ENCODE data around the gene LMAN2L. TPM values are rescaled to one million over a fixed set of nuclear protein-coding genes. Genes with fewer than 3 reads are reported as not detected.

Gene LMAN2L
- total RNA-seq, 1 donor from 2014 or later = 14.0 TPM

DNA sequence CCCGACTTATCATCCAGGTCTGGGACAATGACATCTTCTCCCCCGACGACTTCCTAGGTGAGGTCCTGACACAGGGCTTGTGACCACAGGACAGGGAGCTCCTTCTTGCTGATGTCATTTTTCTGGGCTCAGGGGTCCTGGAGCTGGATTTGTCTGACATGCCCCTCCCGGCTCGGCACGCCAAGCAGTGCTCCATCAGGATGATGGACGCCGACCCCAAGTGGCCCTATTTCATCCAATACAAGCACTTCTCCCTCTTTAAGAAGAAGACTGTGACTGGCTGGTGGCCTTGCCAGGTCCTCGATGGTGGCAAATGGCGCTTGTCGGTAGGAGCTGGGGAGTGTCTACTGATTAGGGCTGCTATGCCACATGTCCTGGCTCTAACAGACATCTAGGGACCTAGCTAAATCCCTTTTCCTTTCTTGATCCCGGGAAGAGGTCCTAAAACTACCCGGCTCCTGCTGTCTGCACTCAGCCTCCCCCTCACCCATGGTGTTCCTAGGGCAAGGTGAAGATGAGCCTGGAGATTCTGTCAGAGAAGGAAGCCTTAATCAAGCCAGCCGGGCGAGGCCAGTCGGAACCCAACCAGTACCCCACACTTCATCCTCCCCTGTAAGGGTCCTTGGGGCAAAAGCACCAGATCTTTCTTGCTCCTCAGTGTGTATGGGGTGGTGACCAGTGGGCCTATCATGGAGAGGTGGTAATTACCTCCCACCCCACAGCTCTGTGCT, 36.7 kb downstream of the LMAN2L start:
- Mint-ChIP-seq H3K27me3 (ENCODE audit: unreplicated experiment) (peaks cover 2% of the 10 kb centered on the region), H3K27ac (ENCODE audit: unreplicated experiment) (no peak overlapping the region), H3K4me3 (ENCODE audit: unreplicated experiment) (no peak overlapping the region)

DNA sequence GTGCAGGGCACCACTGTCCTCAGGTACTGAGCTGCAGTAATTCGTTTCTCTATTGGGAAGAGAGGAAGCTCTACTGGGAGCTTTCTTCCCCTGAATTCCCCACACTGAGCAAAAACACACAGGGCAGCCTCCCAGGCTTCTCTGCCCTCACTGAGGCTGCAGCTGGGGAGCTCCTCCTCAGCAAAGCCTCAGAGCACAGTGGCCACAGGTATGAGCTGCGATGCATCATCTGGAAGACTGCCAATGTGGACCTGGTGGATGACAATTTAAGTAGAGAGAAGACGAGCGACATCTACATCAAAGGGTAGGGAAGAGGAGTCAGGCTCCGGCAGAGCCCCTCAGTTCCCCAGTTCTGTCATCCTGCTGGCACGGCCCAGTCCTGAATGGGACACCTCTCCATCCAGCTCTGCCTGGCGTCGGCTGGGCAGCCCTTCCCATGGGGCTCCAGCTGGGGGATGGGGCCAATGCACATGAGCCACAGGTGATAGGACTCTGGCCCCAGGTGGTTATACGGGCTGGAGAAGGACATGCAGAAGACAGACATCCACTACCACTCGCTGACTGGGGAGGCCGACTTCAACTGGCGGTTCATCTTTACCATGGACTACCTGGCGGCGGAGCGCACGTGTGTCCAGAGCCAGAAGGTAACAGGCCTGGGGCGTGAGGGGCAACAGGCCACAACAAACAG, 37.6 kb downstream of the LMAN2L start:
- no peak overlapping the region for H3K27ac Mint-ChIP-seq (ENCODE audit: unreplicated experiment)
- no peak overlapping the region for H3K4me3 Mint-ChIP-seq (ENCODE audit: unreplicated experiment)
- peaks cover 9% of the 10 kb centered on the region for H3K36me3 Mint-ChIP-seq (ENCODE audit: unreplicated experiment)
- H3K4me1 Mint-ChIP-seq (ENCODE audit: low read depth, unreplicated experiment) = no peaks in the 10 kb centered on the region
- TF ChIP-seq, protein P1, sequence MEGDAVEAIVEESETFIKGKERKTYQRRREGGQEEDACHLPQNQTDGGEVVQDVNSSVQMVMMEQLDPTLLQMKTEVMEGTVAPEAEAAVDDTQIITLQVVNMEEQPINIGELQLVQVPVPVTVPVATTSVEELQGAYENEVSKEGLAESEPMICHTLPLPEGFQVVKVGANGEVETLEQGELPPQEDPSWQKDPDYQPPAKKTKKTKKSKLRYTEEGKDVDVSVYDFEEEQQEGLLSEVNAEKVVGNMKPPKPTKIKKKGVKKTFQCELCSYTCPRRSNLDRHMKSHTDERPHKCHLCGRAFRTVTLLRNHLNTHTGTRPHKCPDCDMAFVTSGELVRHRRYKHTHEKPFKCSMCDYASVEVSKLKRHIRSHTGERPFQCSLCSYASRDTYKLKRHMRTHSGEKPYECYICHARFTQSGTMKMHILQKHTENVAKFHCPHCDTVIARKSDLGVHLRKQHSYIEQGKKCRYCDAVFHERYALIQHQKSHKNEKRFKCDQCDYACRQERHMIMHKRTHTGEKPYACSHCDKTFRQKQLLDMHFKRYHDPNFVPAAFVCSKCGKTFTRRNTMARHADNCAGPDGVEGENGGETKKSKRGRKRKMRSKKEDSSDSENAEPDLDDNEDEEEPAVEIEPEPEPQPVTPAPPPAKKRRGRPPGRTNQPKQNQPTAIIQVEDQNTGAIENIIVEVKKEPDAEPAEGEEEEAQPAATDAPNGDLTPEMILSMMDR (IDR thresholded peaks at IDR 0.05; ENCODE audit: partially characterized antibody, unreplicated experiment) = no peak
- H3K27me3 Mint-ChIP-seq (ENCODE audit: unreplicated experiment) = peaks cover 2% of the 10 kb centered on the region
- no peak for DNase-seq
- H3K9me3 Mint-ChIP-seq (ENCODE audit: unreplicated experiment) = no peaks in the 10 kb centered on the region

More for the DNA sequence above, 36.7 kb downstream of the LMAN2L start:
- no peaks in the 10 kb centered on the region for H3K4me1 Mint-ChIP-seq (ENCODE audit: low read depth, unreplicated experiment)
- TF ChIP-seq, protein P1 (IDR thresholded peaks at IDR 0.05; ENCODE audit: partially characterized antibody, unreplicated experiment) = no peak
- peaks cover 9% of the 10 kb centered on the region for H3K36me3 Mint-ChIP-seq (ENCODE audit: unreplicated experiment)
- DNase-seq = no peak
- no peaks in the 10 kb centered on the region for H3K9me3 Mint-ChIP-seq (ENCODE audit: unreplicated experiment)

DNA sequence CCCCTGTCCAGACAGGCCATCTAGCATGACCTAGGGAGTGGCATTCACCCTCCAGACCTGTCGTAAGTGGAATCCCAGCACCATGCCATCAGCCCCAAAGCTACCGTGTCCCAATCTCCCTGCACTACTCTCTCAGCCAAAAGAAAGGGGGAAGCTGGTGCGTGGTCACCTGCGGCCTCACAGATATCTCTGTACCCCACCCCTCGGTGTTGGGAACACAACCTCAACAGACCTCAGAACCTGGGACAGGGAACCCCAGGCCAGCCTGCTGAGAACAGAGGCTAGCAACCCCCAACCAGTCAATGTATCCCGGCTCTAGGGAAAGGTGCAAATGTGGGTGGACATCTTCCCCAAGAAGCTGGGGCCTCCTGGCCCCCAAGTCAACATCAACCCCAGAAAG, 38.2 kb downstream of the LMAN2L start:
- DNase-seq = no peak
- Mint-ChIP-seq H3K4me3 (ENCODE audit: unreplicated experiment) (no peak overlapping the region), H3K27ac (ENCODE audit: unreplicated experiment) (no peak overlapping the region), H3K27me3 (ENCODE audit: unreplicated experiment) (peaks cover 2% of the 10 kb centered on the region), H3K4me1 (ENCODE audit: low read depth, unreplicated experiment) (no peaks in the 10 kb centered on the region), H3K36me3 (ENCODE audit: unreplicated experiment) (peaks cover 4% of the 10 kb centered on the region), H3K9me3 (ENCODE audit: unreplicated experiment) (no peaks in the 10 kb centered on the region)
- TF ChIP-seq, protein P1 (IDR thresholded peaks at IDR 0.05; ENCODE audit: partially characterized antibody, unreplicated experiment) = no peak

DNA sequence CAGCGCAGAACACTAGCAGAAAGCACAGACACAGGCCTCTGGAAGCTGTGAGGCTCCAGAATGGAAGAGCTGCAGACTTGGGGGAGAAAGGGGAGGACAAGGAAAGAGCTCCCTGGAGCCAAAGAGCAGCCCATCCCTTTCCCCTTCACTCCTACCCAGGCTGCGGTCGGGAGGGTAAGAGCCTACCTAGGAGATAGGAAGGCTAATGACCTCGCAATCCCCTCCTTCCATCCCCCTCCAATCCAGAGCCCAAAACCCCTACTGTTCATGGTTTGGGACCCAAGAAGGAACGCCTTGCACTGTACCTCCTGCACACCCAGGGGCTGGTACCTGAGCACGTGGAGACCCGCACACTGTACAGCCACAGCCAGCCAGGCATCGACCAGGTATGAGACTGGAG, 39.8 kb downstream of the LMAN2L start:
- Mint-ChIP-seq H3K9me3 (ENCODE audit: unreplicated experiment) (no peaks in the 10 kb centered on the region), H3K4me1 (ENCODE audit: low read depth, unreplicated experiment) (no peaks in the 10 kb centered on the region), H3K27me3 (ENCODE audit: unreplicated experiment) (peaks cover 4% of the 10 kb centered on the region), H3K36me3 (ENCODE audit: unreplicated experiment) (peaks cover 4% of the 10 kb centered on the region), H3K4me3 (ENCODE audit: unreplicated experiment) (no peak overlapping the region), H3K27ac (ENCODE audit: unreplicated experiment) (no peak overlapping the region)
- DNase-seq = no peak
- TF ChIP-seq, protein P1 (IDR thresholded peaks at IDR 0.05; ENCODE audit: partially characterized antibody, unreplicated experiment) = no peak

DNA sequence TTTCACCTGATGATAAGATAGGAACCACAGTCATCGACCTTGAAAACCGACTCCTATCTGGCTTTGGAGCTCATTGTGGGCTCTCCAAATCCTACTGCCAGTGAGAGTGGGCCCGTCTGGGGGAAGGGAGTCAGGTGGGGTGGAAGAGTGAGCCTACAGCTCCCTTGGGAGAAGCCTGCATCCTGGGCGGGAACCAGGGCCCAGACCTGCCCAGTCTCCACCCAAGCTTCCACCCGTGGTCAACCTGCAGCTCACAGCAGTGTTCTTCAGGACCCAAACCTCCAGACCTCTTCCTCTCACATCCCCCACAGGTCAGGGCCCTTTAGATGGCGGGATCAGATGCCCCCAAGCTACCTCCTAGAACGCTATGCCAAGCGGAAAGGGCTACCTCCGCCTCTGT, 40.2 kb downstream of the LMAN2L start:
- Mint-ChIP-seq H3K36me3 (ENCODE audit: unreplicated experiment) (peaks cover 4% of the 10 kb centered on the region), H3K27me3 (ENCODE audit: unreplicated experiment) (peaks cover 4% of the 10 kb centered on the region), H3K4me1 (ENCODE audit: low read depth, unreplicated experiment) (no peaks in the 10 kb centered on the region), H3K9me3 (ENCODE audit: unreplicated experiment) (no peaks in the 10 kb centered on the region), H3K27ac (ENCODE audit: unreplicated experiment) (no peak overlapping the region), H3K4me3 (ENCODE audit: unreplicated experiment) (no peak overlapping the region)
- TF ChIP-seq, protein P1 (IDR thresholded peaks at IDR 0.05; ENCODE audit: partially characterized antibody, unreplicated experiment) = no peak
- DNase-seq = no peak
